ES-I3 (cell line): Measurements from ENCODE around the gene ZBTB1.
A peak's percentile ranks its signal among the peaks of the same experiment; 100 is the strongest.

ENCODE experiments used
- H3K36me3 ChIP-seq: 2 replicates; pipeline ENCODE4 v1.6.1; 2013; ENCODE audit warnings: mild to moderate bottlenecking, low read length, control low read depth, moderate library complexity; ENCODE audit not compliant: insufficient read depth
- H3K4me1 ChIP-seq: 2 replicates; pipeline ENCODE4 v1.6.1; 2013; ENCODE audit warnings: mild to moderate bottlenecking, control low read depth, low read length; ENCODE audit not compliant: insufficient read depth
- H3K9ac ChIP-seq: 2 replicates; pipeline ENCODE4 v1.6.1; 2013; ENCODE audit warnings: low read depth, mild to moderate bottlenecking, low read length, moderate library complexity
- H3K9me3 ChIP-seq: 2 replicates; pipeline ENCODE4 v1.6.1; 2013; ENCODE audit warnings: mild to moderate bottlenecking, low read length, moderate library complexity; ENCODE audit not compliant: control insufficient read depth, insufficient read depth

ZBTB1 gene

DNA sequence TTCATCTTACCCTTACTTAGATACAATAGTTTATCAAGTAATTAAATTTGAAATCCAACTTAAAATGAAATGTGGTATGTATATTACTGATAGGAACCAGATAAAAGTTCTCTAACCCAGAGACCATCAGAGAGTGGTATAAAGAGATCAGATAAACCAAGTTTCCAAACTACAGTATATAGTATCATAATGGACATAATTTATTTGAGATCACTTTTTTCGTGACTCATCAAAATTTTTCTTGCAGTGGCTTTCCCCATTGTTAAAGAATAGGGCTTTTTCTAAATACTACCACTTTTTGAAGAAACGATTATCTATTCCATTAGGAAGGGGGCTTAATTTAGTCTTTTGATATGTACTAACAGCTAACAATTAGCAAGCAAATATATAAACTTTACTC is 20.8 kb downstream of the ZBTB1 start:
- H3K4me1 ChIP-seq = no peaks in the 10 kb centered on the region
- no peaks in the 10 kb centered on the region for H3K36me3 ChIP-seq
- H3K9me3 ChIP-seq = no peaks in the 10 kb centered on the region
- no peak overlapping the region for H3K9ac ChIP-seq

DNA sequence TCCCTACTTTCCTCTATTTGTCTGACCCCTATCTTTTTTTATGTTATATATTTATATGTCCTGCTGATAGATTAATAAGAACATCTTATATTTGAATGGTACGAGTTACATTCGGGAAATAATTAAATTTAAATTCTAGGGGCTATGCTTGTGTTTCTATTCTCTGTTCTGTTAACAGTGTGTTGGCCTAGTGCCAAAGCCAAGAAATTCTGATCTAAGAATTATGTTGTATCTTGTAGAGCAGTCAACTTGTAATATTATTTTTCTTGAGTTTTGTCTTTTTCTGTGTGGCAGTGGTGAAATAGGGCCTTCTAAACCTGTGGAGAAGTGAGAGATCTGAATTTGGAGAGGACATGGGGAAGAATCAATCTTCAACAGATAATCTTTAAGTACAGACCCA is 27.0 kb downstream of the ZBTB1 start:
- Histone ChIP-seq H3K4me1 (0 out of 2 replicates have a peak, but pooled peaks cover under 1% of the 10 kb centered on the region), H3K36me3 (no peaks in the 10 kb centered on the region), H3K9ac (no peak overlapping the region), H3K9me3 (no peaks in the 10 kb centered on the region)

DNA sequence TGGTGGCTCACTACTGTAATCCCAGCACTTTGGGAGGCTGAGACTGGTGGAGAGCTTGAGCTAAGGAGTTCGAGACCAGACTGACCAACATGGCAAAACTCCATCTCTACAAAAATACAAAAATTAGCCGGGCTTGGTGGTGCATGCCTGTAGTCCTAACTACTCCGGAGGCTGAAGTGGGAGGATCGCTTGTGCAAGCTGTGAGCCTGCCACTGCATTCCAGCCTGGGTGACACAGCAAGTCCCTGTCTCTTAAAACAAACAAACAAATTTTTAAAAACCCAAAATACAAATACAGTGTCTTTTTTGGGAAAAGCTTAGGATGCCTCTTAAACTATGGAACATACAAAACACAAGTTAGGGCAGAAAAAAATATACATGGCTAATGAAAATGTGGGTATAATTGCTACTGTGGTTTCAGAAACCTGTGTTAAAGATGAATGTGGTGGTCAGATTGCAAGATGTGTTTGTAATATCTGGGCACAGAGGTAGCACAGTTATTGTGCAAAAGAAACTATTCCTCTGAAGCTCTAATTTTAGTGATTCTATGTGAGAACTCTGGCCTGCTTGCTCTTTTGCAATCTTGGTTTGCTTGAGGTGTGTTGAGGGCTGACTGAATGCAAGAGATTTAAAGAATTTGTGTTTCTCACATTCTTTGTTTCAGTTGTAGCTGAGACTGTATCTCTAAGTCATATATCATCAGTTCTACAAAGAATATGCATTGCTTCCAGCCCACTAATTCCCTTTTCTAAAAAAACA is 32.1 kb downstream of the ZBTB1 start:
- Histone ChIP-seq H3K4me1 (0 out of 2 replicates have a peak, but pooled peaks cover 5% of the 10 kb centered on the region), H3K9me3 (peaks cover 4% of the 10 kb centered on the region), H3K36me3 (no peaks in the 10 kb centered on the region), H3K9ac (no peak overlapping the region)

DNA sequence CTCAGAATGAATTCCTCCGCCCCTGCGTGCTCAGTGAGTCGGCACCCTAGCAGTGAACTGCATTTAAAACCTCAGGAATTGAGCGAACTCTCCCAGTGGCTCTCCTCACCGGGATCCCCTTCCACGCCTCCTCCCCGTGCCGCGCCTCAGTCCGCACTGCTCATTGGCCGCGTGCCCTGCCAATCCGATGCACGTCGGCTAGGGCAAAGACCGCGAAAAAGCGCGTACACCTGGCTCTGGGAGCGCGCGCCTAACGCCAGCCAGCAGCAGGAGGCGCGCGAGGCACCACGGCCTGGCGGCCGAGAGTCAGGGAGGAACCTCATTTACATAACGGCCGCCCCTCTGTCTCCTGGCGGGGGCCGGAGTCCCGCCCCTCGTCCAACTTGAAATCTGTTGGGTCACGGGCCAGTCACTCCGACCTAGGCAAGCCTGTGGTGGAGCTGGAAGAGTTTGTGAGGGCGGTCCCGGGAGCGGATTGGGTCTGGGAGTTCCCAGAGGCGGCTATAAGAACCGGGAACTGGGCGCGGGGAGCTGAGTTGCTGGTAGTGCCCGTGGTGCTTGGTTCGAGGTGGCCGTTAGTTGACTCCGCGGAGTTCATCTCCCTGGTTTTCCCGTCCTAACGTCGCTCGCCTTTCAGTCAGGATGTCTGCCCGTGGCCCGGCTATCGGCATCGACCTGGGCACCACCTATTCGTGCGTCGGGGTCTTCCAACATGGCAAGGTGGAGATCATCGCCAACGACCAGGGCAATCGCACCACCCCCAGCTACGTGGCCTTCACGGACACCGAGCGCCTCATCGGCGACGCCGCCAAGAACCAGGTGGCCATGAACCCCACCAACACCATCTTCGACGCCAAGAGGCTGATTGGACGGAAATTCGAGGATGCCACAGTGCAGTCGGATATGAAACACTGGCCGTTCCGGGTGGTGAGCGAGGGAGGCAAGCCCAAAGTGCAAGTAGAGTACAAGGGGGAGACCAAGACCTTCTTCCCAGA is 35.9 kb downstream of the ZBTB1 start, which contains the start of gene HSPA2:
Gene HSPA2, plus strand, starts transcription at position 534 of the 995 bp plus-strand sequence. Its CDS starts 109 bp downstream, at position 643.
- Histone ChIP-seq H3K9ac (peak within 1 kb of the TSS; percentile 59), H3K9me3 (peaks cover 8% of the 10 kb centered on the region), H3K36me3 (no peaks in the 10 kb centered on the region), H3K4me1 (peaks cover 10% of the 10 kb centered on the region)

DNA sequence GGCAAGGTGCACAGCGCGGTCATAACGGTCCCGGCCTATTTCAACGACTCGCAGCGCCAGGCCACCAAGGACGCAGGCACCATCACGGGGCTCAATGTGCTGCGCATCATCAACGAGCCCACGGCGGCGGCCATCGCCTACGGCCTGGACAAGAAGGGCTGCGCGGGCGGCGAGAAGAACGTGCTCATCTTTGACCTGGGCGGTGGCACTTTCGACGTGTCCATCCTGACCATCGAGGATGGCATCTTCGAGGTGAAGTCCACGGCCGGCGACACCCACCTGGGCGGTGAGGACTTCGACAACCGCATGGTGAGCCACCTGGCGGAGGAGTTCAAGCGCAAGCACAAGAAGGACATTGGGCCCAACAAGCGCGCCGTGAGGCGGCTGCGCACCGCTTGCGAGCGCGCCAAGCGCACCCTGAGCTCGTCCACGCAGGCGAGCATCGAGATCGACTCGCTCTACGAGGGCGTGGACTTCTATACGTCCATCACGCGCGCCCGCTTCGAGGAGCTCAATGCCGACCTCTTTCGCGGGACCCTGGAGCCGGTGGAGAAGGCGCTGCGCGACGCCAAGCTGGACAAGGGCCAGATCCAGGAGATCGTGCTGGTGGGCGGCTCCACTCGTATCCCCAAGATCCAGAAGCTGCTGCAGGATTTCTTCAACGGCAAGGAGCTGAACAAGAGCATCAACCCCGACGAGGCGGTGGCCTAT is 36.8 kb downstream of the ZBTB1 start:
- Histone ChIP-seq H3K9ac (peak overlapping the region; percentile 43; the same call in 1 of the 2 replicates), H3K9me3 (peaks cover 8% of the 10 kb centered on the region), H3K4me1 (peaks cover 10% of the 10 kb centered on the region), H3K36me3 (no peaks in the 10 kb centered on the region)

DNA sequence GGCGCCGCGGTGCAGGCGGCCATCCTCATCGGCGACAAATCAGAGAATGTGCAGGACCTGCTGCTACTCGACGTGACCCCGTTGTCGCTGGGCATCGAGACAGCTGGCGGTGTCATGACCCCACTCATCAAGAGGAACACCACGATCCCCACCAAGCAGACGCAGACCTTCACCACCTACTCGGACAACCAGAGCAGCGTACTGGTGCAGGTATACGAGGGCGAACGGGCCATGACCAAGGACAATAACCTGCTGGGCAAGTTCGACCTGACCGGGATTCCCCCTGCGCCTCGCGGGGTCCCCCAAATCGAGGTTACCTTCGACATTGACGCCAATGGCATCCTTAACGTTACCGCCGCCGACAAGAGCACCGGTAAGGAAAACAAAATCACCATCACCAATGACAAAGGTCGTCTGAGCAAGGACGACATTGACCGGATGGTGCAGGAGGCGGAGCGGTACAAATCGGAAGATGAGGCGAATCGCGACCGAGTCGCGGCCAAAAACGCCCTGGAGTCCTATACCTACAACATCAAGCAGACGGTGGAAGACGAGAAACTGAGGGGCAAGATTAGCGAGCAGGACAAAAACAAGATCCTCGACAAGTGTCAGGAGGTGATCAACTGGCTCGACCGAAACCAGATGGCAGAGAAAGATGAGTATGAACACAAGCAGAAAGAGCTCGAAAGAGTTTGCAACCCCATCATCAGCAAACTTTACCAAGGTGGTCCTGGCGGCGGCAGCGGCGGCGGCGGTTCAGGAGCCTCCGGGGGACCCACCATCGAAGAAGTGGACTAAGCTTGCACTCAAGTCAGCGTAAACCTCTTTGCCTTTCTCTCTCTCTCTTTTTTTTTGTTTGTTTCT is 37.6 kb downstream of the ZBTB1 start:
- no peaks in the 10 kb centered on the region for H3K36me3 ChIP-seq
- peaks cover 8% of the 10 kb centered on the region for H3K9me3 ChIP-seq
- H3K4me1 ChIP-seq = peaks cover 6% of the 10 kb centered on the region
- peak overlapping the region; percentile 43; the same call in 1 of the 2 replicates for H3K9ac ChIP-seq

DNA sequence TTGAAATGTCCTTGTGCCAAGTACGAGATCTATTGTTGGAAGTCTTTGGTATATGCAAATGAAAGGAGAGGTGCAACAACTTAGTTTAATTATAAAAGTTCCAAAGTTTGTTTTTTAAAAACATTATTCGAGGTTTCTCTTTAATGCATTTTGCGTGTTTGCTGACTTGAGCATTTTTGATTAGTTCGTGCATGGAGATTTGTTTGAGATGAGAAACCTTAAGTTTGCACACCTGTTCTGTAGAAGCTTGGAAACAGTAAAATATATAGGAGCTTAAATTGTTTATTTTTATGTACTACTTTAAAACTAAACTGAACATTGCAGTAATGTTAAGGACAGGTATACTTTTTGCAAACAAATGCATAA is 38.2 kb downstream of the ZBTB1 start:
- Histone ChIP-seq H3K9me3 (peaks cover 8% of the 10 kb centered on the region), H3K36me3 (no peaks in the 10 kb centered on the region), H3K4me1 (peaks cover 6% of the 10 kb centered on the region), H3K9ac (peak overlapping the region; percentile 43; the same call in 1 of the 2 replicates)

DNA sequence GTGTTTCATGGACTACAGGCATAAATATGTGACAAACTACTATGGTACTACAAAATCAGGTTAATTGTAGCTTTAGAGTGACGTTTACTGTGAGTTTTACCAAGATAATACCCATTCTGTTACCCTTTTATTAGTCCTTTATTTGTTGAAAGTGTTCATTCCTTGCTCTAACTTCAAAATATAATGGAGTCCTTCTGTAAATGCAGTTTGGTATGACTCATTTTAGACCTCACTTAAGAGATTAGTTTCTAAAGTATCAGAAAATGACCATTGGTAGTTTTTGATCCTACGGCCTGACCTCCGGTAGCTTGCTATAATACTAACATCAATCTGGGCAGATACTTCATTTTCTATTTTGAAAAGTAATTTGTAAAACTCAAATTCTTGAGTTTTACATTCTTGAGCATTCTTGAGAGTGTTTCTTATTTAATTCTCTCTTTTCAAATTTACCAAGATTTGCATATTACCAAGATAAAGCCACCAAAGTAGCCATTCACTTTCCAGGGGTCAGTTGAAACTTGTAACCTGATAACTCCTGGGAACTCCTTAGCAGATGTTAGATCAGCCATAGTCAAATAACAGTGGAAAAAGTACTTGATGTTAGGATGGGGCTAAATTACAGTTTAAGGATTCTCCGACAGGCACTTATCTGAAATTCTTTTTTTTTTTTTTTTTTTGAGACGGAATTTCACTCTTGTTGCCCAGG is 40.2 kb downstream of the ZBTB1 start:
- H3K4me1 ChIP-seq = peaks cover 13% of the 10 kb centered on the region
- no peaks in the 10 kb centered on the region for H3K36me3 ChIP-seq
- H3K9ac ChIP-seq = peak overlapping the region; percentile 16; the same call in 1 of the 2 replicates
- H3K9me3 ChIP-seq = peaks cover 8% of the 10 kb centered on the region

DNA sequence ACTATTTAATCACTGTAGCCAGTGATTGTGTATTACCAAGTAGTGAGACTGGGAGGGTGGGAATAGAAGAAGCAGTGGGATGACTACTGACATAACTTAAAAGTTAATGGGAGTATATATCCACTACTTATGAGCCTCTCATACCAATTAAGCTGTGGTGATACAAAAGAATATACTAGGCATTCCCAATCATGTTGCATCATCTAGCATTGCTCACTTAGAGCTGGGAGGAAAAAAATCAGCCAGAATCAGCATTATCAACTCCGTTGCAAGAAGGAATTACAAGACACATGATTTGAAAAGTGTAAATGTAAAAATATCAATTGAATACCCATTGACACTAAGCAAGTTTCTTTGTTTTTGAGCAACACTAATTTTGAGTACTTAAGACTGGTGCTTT is 44.4 kb downstream of the ZBTB1 start:
- H3K9me3 ChIP-seq = no peaks in the 10 kb centered on the region
- peak overlapping the region; percentile 86; the same call in 1 of the 2 replicates for H3K9ac ChIP-seq
- no peaks in the 10 kb centered on the region for H3K36me3 ChIP-seq
- H3K4me1 ChIP-seq = peaks cover 13% of the 10 kb centered on the region

DNA sequence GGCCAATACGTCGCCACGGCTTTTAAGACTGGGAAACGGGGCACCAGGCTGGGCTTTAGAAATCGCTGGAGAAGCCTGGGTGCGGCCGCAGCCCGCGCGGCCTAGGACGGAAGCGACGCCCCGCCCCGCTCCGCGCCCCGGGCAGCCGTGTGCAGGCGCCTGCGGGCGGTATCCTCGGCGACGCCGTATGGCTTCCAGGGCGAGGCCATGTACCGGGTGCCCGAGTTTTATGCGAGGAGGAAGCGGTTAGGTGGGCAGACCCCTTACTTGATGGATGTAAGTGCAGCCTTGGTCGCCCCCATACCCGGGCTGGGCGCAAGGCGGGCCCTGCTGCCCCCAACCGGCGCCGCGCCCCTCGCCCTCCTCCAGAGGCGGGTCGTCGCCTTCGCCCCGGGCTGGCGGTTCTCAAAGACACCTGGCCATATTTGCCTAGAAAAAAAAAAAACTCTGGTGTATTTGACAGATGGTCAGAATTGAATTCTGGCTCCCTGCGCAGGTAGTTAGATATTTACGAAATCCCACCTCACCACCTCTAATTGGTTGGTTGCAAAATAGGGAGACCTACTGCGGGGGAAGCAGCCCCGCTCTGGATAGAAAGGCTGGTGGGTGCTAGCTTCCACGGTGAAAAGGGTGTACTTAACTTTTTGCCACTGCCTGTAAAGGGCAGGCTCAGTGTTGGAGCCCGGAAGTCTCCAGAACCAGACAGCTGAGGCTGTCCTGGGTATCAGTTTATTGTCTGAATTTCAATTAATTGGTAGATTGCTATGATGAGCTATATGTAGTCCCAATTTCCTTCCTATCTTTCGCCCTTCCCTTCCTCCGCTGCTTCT is 45.4 kb downstream of the ZBTB1 start, which contains the start of gene PPP1R36:
Gene PPP1R36, plus strand, starts transcription at position 171 of the 830 bp plus-strand sequence. Its CDS starts 37 bp downstream, at position 208.
- Histone ChIP-seq H3K4me1 (peaks cover 9% of the 10 kb centered on the region), H3K9ac (peak within 1 kb of the TSS; percentile 86), H3K9me3 (no peaks in the 10 kb centered on the region), H3K36me3 (no peaks in the 10 kb centered on the region)

DNA sequence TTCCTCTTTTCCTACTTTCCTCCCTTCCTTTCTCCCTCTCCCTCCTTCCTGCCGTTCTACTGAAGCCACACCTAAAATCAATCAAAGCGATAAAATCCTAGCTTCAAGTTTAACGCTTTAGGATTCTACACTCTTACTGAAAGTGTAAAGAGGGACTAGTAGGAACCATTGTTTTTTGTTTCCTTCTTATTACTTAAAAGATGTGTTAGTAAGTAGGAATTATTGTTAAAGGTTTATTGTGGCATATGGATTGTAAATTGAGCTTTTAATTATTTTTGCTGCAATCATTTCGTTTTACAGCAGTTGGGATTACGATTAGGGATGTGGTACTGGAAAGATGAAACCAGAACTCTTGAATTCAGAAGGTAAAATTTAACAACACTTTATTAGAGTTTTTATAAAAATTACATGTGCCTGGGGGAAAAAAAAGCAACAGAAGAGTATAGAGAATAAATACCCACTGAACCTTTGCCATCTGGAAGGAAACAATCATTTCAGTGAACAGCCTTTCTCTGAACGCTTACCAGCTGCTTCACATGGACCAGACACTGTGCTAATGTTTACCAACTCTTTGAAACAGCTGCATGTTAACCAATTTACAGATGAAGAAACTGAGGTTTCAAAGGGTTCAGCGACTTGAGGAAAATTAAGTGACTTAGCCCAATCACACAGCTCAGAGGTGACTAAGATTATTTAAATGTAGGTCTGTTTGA is 46.2 kb downstream of the ZBTB1 start:
- Histone ChIP-seq H3K9me3 (no peaks in the 10 kb centered on the region), H3K36me3 (no peaks in the 10 kb centered on the region), H3K9ac (peak overlapping the region; percentile 86), H3K4me1 (peaks cover 8% of the 10 kb centered on the region)

DNA sequence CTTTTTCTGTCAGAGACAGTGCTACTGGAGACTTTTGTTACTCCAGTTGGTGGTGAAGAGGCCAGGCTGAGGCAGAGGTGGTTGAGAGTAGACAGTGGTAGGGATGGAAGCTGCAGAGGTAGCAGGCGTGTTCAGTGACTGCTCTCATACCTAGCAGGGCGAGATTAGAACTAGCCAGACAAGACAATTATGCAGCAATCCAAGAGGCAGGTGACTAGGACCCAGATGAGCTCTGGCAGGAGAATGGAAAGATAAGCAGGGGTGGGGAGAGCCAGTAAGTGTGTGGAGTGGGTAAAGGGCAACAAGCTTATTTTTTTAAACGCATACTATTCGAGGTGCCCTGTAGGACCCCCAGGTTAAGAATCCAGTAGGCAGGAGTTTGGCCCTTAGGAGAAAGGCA is 50.0 kb downstream of the ZBTB1 start:
- Histone ChIP-seq H3K4me1 (no peaks in the 10 kb centered on the region), H3K9ac (no peak overlapping the region), H3K9me3 (no peaks in the 10 kb centered on the region), H3K36me3 (no peaks in the 10 kb centered on the region)
